A673 (cell line): Measurements from ENCODE around the gene PRKCI. TPM values are rescaled to one million over a fixed set of nuclear protein-coding genes. Genes with fewer than 3 reads are reported as not detected.

Source experiments
- BruUV-seq: library from RNA; stranded (reverse); fragments of 400-500 nt; replicated peaks from 2 replicates; lab custom pipeline; 2021; lab: Mats Ljungman, UMichigan
- CTCF ChIA-PET: fragments of 300-600 bp; sonication (Branson Sonifier 250); formaldehyde crosslinking; loops from one replicate; lab custom pipeline; 2022; ENCODE audit warnings: antibody characterized with exemption; lab: Charles Lee
- POLR2A ChIA-PET: fragments of 300-600 bp; sonication (Branson Sonifier 250); formaldehyde crosslinking; loops from one replicate; lab custom pipeline; 2022; ENCODE audit warnings: antibody characterized with exemption; ENCODE audit not compliant: low non-redundant PET; lab: Charles Lee
- DNase-seq: peaks from one replicate; pipeline ENCODE4 v3.0.0-alpha.2; 2015; ENCODE audit warnings: low spot score
- H3K27ac ChIP-seq: fragments of 200-600 bp; sonication (generic); 2 replicates; pipeline ENCODE4 v1.5.1; 2016; ENCODE audit warnings: mixed run types, low read depth, mild to moderate bottlenecking, mixed read lengths, antibody characterized with exemption, low read length; ENCODE audit not compliant: poor library complexity, severe bottlenecking
- H3K27me3 ChIP-seq: fragments of 200-600 bp; sonication (generic); replicated peaks from 2 replicates; pipeline ENCODE4 v1.6.1; 2017; ENCODE audit warnings: mixed run types, low read depth, mild to moderate bottlenecking, mixed read lengths, antibody characterized with exemption, low read length; ENCODE audit not compliant: insufficient read depth, poor library complexity
- H3K36me3 ChIP-seq: fragments of 200-600 bp; sonication (generic); 2 replicates; pipeline ENCODE4 v1.6.1; 2016; ENCODE audit warnings: mixed run types, mild to moderate bottlenecking, mixed read lengths, antibody characterized with exemption, low read length; ENCODE audit not compliant: insufficient read depth, poor library complexity, severe bottlenecking
- H3K4me1 ChIP-seq: fragments of 200-600 bp; sonication (generic); 2 replicates; pipeline ENCODE4 v1.6.1; 2017; ENCODE audit warnings: mixed run types, mild to moderate bottlenecking, mixed read lengths, antibody characterized with exemption, low read length; ENCODE audit not compliant: insufficient read depth, poor library complexity, severe bottlenecking
- H3K4me3 ChIP-seq: fragments of 200-600 bp; sonication (generic); 2 replicates; pipeline ENCODE4 v1.5.1; 2016; ENCODE audit warnings: low read depth, mixed run types, mild to moderate bottlenecking, mixed read lengths, low read length; ENCODE audit not compliant: poor library complexity, severe bottlenecking
- H3K9me3 ChIP-seq: fragments of 200-600 bp; sonication (generic); 2 replicates; pipeline ENCODE4 v1.6.1; 2016; ENCODE audit warnings: mixed run types, low read depth, mild to moderate bottlenecking, mixed read lengths, antibody characterized with exemption, low read length; ENCODE audit not compliant: poor library complexity, severe bottlenecking
- EZH2 ChIP-seq: fragments of 200-600 bp; sonication (generic); IDR thresholded peaks from 2 replicates; pipeline ENCODE4 v1.6.1; 2017; ENCODE audit warnings: borderline replicate concordance, low read depth, mild to moderate bottlenecking, mixed read lengths, antibody characterized with exemption, low read length; ENCODE audit not compliant: poor library complexity, severe bottlenecking
- intact Hi-C: fragments of 100-400 bp; cut with micrococcal nuclease; formaldehyde crosslinking; loops from one replicate; pipeline ENCODE4 v1.10.0; 2022; ENCODE audit not compliant: unreplicated experiment
- total RNA-seq: library from RNA; stranded (reverse); gene quantifications from 2 replicates; pipeline ENCODE4 v1.2.3, GENCODE V29; 2021
- TF ChIP-seq, protein P1 (sequence below): fragments of 300-800, 200-600 bp; sonication (generic); conservative IDR thresholded peaks from 2 replicates; pipeline ENCODE4 v1.5.1; 2017; ENCODE audit warnings: low read depth, mild to moderate bottlenecking, antibody characterized with exemption, low read length, moderate library complexity, mixed read lengths

Gene PRKCI
- total RNA-seq, 1 experiment from 2014 or later, result 48.2 TPM

DNA sequence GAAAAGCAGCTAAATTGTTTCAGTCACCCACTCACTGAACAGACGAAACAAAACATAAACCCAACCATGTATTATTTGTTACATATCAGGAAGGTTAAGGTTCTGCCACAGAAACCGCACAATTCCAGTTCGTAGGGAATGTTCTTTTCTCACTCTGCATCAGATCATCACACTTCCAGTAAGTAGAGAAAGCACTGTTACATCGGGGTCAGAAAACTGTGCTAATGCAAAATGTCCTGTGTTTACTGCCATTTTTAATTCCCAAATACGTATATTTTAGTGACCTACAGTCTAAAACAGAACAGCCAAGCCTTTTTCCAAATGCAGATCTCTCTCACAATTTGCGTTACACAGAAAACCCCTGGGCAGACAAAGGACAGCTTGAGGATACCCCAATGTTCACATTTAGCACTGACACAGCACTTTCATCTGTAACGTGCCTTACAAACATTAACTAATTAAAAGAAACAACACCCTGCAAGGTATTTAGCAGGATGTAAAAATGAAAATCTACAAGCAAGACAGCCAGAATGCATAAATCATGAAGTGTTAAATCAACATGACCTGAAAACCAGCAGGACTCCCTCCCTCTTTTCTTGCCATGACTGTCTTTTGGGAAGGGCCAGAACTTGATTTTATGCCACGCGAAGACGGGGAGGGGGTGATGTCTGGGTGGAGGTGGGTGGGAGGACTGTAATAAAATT lies 100.5 kb downstream of the PRKCI start:
- DNase-seq, result no peak
- intact Hi-C loops, result no loop called here
- CTCF ChIA-PET, result no interaction called here
- no TSS peak for BruUV-seq
- H3K27ac ChIP-seq, result no peak overlapping the region
- POLR2A ChIA-PET, result no interaction called here
- no peaks in the 10 kb centered on the region for H3K4me1 ChIP-seq
- no peaks in the 10 kb centered on the region for H3K36me3 ChIP-seq
- H3K9me3 ChIP-seq, result no peaks in the 10 kb centered on the region
- H3K4me3 ChIP-seq, result no peak overlapping the region
- TF ChIP-seq EZH2, result no peak
- TF ChIP-seq, protein P1, sequence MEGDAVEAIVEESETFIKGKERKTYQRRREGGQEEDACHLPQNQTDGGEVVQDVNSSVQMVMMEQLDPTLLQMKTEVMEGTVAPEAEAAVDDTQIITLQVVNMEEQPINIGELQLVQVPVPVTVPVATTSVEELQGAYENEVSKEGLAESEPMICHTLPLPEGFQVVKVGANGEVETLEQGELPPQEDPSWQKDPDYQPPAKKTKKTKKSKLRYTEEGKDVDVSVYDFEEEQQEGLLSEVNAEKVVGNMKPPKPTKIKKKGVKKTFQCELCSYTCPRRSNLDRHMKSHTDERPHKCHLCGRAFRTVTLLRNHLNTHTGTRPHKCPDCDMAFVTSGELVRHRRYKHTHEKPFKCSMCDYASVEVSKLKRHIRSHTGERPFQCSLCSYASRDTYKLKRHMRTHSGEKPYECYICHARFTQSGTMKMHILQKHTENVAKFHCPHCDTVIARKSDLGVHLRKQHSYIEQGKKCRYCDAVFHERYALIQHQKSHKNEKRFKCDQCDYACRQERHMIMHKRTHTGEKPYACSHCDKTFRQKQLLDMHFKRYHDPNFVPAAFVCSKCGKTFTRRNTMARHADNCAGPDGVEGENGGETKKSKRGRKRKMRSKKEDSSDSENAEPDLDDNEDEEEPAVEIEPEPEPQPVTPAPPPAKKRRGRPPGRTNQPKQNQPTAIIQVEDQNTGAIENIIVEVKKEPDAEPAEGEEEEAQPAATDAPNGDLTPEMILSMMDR, result no peak
- no peaks in the 10 kb centered on the region for H3K27me3 ChIP-seq

DNA sequence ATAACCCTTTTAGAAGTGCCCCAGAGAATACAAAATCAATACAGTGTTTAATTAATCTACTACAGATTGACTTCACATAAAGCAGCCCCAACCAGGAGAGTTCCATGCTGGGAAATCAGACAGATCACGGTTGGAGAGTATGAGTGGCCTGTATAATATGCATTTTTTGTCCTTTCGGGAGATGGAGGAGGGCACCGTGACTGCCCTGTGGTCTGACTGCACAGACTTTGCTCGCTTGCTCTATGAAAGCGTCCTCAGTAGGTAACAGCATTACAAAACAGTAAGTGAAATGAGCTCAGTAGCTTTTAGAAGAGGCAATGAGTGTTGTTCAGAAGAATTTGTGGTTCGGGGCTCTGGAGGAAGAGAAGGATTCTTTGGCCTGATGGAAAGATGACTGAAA lies 101.1 kb downstream of the PRKCI start:
- DNase-seq, result no peak
- Histone ChIP-seq H3K4me3 (no peak overlapping the region), H3K27me3 (no peaks in the 10 kb centered on the region), H3K36me3 (no peaks in the 10 kb centered on the region), H3K4me1 (no peaks in the 10 kb centered on the region), H3K27ac (no peak overlapping the region), H3K9me3 (no peaks in the 10 kb centered on the region)
- BruUV-seq, result no TSS peak
- POLR2A ChIA-PET, result no interaction called here
- intact Hi-C loops, result no loop called here
- CTCF ChIA-PET, result no interaction called here
- TF ChIP-seq, protein P1, result no peak
- no peak for TF ChIP-seq EZH2

DNA sequence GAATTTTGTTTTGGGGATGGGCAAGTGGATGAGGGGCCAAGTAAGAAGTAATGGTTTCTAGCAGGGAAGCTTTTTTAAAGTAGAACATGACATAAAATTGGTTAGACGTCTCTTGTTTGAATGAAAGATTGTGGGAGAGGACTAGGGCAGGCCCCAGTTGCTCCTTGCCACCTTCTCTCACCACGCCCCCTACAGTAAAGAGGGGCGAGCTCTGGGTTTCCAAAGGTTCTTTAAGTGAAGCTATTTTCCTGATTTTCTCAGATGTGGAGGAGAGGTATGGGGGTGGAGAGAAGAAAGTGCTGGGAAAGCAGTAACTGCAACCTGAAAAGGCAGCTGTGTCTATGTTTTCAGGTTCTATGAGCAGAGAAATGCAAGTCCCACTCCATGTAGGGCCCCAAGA lies 102.7 kb downstream of the PRKCI start:
- DNase-seq, result no peak
- no peak overlapping the region for H3K27ac ChIP-seq
- no TSS peak for BruUV-seq
- H3K4me3 ChIP-seq, result no peak overlapping the region
- intact Hi-C loops, result no loop called here
- H3K4me1 ChIP-seq, result no peaks in the 10 kb centered on the region
- no peak for TF ChIP-seq EZH2
- TF ChIP-seq, protein P1, result no peak
- H3K36me3 ChIP-seq, result no peaks in the 10 kb centered on the region
- H3K9me3 ChIP-seq, result no peaks in the 10 kb centered on the region
- no peaks in the 10 kb centered on the region for H3K27me3 ChIP-seq
- POLR2A ChIA-PET, result no interaction called here
- CTCF ChIA-PET, result no interaction called here
